Trophoblast cell (in vitro differentiated cells and primary cell): Measurements from ENCODE around the gene TLR6.

Experiments used
- DNase-seq, 2 donors: peaks; one replicate each; pipeline ENCODE4 v3.0.0-alpha.2; 2016
- H2AFZ ChIP-seq: 2 replicates; pipeline ENCODE4 v1.6.1; 2013; ENCODE audit warnings: low read length, moderate library complexity, mild to moderate bottlenecking; ENCODE audit not compliant: insufficient read depth, poor library complexity
- H2AK5ac ChIP-seq: 2 replicates; pipeline ENCODE4 v1.6.1; 2013; ENCODE audit warnings: mild to moderate bottlenecking, low read length
- H2BK120ac ChIP-seq: 2 replicates; pipeline ENCODE4 v1.6.1; 2013; ENCODE audit warnings: low read length, mild to moderate bottlenecking, moderate library complexity; ENCODE audit not compliant: insufficient read depth, poor library complexity
- H2BK12ac ChIP-seq: 2 replicates; pipeline ENCODE4 v1.6.1; 2013; ENCODE audit warnings: mild to moderate bottlenecking, low read length, moderate library complexity
- H2BK5ac ChIP-seq: 2 replicates; pipeline ENCODE4 v1.6.1; 2013; ENCODE audit warnings: low read length, low read depth, moderate library complexity, mild to moderate bottlenecking; ENCODE audit not compliant: poor library complexity
- H3K14ac ChIP-seq: 2 replicates; pipeline ENCODE4 v1.6.1; 2013; ENCODE audit warnings: mild to moderate bottlenecking, low read length
- H3K18ac ChIP-seq: 2 replicates; pipeline ENCODE4 v1.6.1; 2013; ENCODE audit warnings: mild to moderate bottlenecking, low read length
- H3K23ac ChIP-seq: 2 replicates; pipeline ENCODE4 v1.6.1; 2013; ENCODE audit warnings: low read length
- H3K27ac ChIP-seq: 2 replicates; pipeline ENCODE4 v1.5.1; 2013; ENCODE audit warnings: low read depth, mild to moderate bottlenecking, inconsistent platforms, low read length, moderate library complexity
- H3K27me3 ChIP-seq: 2 replicates; pipeline ENCODE4 v1.6.1; 2013; ENCODE audit warnings: inconsistent platforms, mild to moderate bottlenecking, low read length, moderate library complexity; ENCODE audit not compliant: insufficient read depth
- H3K36me3 ChIP-seq, 2 experiments: 1 replicate in 1 of 2; 2 replicates in 1 of 2; pipeline ENCODE4 v1.6.1; 2013; ENCODE audit warnings: low read length in 2 of 2, mild to moderate bottlenecking in 2 of 2, moderate library complexity in 1 of 2; ENCODE audit not compliant: insufficient read depth in 2 of 2, control insufficient read depth in 1 of 2
- H3K4ac ChIP-seq: 2 replicates; pipeline ENCODE4 v1.6.1; 2013; ENCODE audit warnings: low read depth, mild to moderate bottlenecking, low read length, moderate library complexity
- H3K4me1 ChIP-seq, 2 experiments: 1 replicate in 1 of 2; 2 replicates in 1 of 2; pipeline ENCODE4 v1.6.1; 2013; ENCODE audit warnings: low read length in 2 of 2, mild to moderate bottlenecking in 2 of 2, moderate library complexity in 1 of 2; ENCODE audit not compliant: insufficient read depth in 2 of 2, control insufficient read depth in 1 of 2
- H3K4me2 ChIP-seq: 2 replicates; pipeline ENCODE4 v1.6.1; 2013; ENCODE audit warnings: inconsistent platforms, mild to moderate bottlenecking, low read length, moderate library complexity
- H3K4me3 ChIP-seq: 2 replicates; pipeline ENCODE4 v1.5.1; 2013; ENCODE audit warnings: mild to moderate bottlenecking, low read depth, low read length, inconsistent platforms
- H3K79me1 ChIP-seq: one replicate; pipeline ENCODE4 v1.6.1; 2013; ENCODE audit warnings: low read length
- H3K79me2 ChIP-seq: 2 replicates; pipeline ENCODE4 v1.6.1; 2013; ENCODE audit warnings: low read length, mild to moderate bottlenecking; ENCODE audit not compliant: control insufficient read depth, insufficient read depth, poor library complexity
- H3K9ac ChIP-seq: 2 replicates; pipeline ENCODE4 v1.6.1; 2013; ENCODE audit warnings: mild to moderate bottlenecking, low read length
- H3K9me3 ChIP-seq: 2 replicates; pipeline ENCODE4 v1.6.1; 2013; ENCODE audit warnings: low read depth, mild to moderate bottlenecking, control low read depth, inconsistent platforms, low read length; ENCODE audit not compliant: insufficient read depth
- H4K12ac ChIP-seq: 2 replicates; pipeline ENCODE4 v1.6.1; 2013; ENCODE audit warnings: low read depth, mild to moderate bottlenecking, low read length, moderate library complexity
- H4K8ac ChIP-seq: 2 replicates; pipeline ENCODE4 v1.6.1; 2013; ENCODE audit warnings: low read depth, mild to moderate bottlenecking, low read length, moderate library complexity
- H4K91ac ChIP-seq: one replicate; pipeline ENCODE4 v1.6.1; 2013; ENCODE audit warnings: low read depth, mild to moderate bottlenecking, low read length, moderate library complexity
- WGBS: extraction: QIAGEN DNeasy Blood & Tissue Kit; methylation state at CpG from one replicate; pipeline ENCODE4 v1.1.7; 2013; ENCODE audit warnings: missing lambda C conversion rate; ENCODE audit not compliant: insufficient read length, insufficient coverage; ENCODE audit errors: extremely low coverage; 5-methylcytosine and 5-hydroxymethylcytosine counted together

TLR6 gene

DNA sequence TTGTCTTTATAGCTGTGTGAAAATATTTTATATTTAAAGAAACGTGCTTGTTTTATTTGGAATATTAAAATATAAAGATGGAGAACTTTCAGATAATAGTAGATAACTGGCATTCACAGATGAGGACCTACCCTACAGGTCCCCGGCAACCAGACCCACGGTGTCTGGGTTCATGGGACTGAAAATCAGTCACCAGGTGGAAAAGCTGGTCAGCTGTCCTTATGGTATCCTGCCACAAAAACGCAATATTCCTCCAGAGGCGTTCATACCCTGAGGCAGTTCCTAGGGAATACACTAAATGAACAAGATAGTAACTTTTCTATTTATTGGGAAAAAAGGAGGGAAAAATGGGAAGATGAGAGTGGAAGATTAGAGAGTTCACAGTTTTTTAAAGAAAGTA, 1.2 kb downstream of the TLR6 start:
- Histone ChIP-seq H3K9me3 (no peaks in the 10 kb centered on the region), H3K27me3 (no peaks in the 10 kb centered on the region), H3K79me1 (peaks cover 5% of the 10 kb centered on the region), H4K12ac (no peak overlapping the region), H3K4ac (no peak overlapping the region), H3K36me3 (no peaks in the 10 kb centered on the region), H3K4me2 (no peak overlapping the region), H2AK5ac (no peak overlapping the region), H3K18ac (no peak overlapping the region), H4K8ac (no peak overlapping the region), H2AFZ (no peak overlapping the region), H2BK5ac (no peak overlapping the region), H3K14ac (no peak overlapping the region), H3K23ac (no peak overlapping the region), H3K9ac (no peak overlapping the region), H2BK12ac (no peak overlapping the region), H2BK120ac (no peak overlapping the region), H3K79me2 (no peaks in the 10 kb centered on the region), H3K4me3 (no peak overlapping the region), H3K4me1 (peaks cover 0 to 6% of the 10 kb centered on the region in 2 experiments), H4K91ac (no peak overlapping the region), H3K27ac (no peak overlapping the region)
- DNase-seq = peak in 1 of 2 donors; percentile 38
- WGBS = 100% methylated on average over 1 of the region's 5 CpGs

DNA sequence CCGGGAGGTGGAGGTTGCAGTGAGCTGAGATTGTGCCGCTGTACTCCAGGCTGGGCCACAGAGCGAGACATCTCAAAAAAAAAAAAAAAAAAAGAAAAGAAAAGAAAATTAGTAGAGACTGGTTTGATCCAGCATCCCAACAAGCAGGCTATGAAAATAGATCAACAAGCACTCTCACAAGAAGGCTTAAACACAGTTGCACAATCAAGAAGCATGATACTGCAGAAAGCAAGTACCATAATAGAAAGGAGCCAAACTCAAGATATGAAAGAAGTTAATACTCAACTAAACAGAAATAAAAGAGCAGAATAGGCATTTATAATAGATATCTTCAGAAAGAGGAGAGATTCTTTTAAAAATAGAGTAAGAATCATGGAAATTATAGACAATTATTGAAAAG, 10.6 kb downstream of the TLR6 start:
- Histone ChIP-seq H4K12ac (no peak overlapping the region), H3K4me1 (no peaks in the 10 kb centered on the region), H3K18ac (no peak overlapping the region), H2AFZ (no peak overlapping the region), H3K27me3 (no peaks in the 10 kb centered on the region), H3K27ac (no peak overlapping the region), H2BK12ac (no peak overlapping the region), H2BK5ac (no peak overlapping the region), H3K4me2 (no peak overlapping the region), H3K79me1 (no peaks in the 10 kb centered on the region), H3K79me2 (no peaks in the 10 kb centered on the region), H3K23ac (no peak overlapping the region), H3K9me3 (peaks cover 3% of the 10 kb centered on the region), H4K91ac (no peak overlapping the region), H2AK5ac (no peak overlapping the region), H3K14ac (no peak overlapping the region), H3K9ac (no peak overlapping the region), H4K8ac (no peak overlapping the region), H2BK120ac (no peak overlapping the region), H3K36me3 (no peaks in the 10 kb centered on the region), H3K4ac (no peak overlapping the region), H3K4me3 (no peak overlapping the region)
- no CpG with 5 or more reads among the region's 3 CpGs for WGBS
- no peak for DNase-seq

DNA sequence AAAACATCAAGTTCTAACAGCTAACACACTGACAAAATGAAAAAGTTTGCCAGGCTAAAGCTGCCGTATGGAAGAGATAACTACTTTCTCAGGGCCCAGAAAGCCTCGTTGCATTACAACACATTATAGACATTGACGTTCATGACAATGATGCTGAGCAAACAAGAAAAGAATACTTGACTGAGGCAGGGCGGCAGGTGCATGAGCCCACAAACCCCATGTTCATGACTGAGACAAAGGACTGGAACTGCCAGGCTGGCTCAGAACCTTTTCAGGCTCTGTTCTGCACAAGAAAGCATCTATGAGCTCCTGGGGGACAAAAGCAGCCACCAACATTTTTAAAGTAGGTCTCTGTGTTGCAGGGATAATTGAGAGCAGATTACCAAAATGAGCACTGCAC, 13.6 kb downstream of the TLR6 start:
- Histone ChIP-seq H2BK120ac (no peak overlapping the region), H3K14ac (no peak overlapping the region), H2BK5ac (no peak overlapping the region), H3K9ac (no peak overlapping the region), H3K4ac (no peak overlapping the region), H3K4me2 (no peak overlapping the region), H3K4me1 (no peaks in the 10 kb centered on the region), H2BK12ac (no peak overlapping the region), H2AFZ (no peak overlapping the region), H3K27ac (no peak overlapping the region), H3K4me3 (no peak overlapping the region), H4K8ac (no peak overlapping the region), H4K12ac (no peak overlapping the region), H3K9me3 (peaks cover 3% of the 10 kb centered on the region), H3K18ac (no peak overlapping the region), H3K79me1 (no peaks in the 10 kb centered on the region), H4K91ac (no peak overlapping the region), H3K27me3 (no peaks in the 10 kb centered on the region), H3K23ac (no peak overlapping the region), H2AK5ac (no peak overlapping the region), H3K36me3 (no peaks in the 10 kb centered on the region), H3K79me2 (no peaks in the 10 kb centered on the region)
- DNase-seq = no peak
- WGBS = no CpG with 5 or more reads among the region's 4 CpGs

DNA sequence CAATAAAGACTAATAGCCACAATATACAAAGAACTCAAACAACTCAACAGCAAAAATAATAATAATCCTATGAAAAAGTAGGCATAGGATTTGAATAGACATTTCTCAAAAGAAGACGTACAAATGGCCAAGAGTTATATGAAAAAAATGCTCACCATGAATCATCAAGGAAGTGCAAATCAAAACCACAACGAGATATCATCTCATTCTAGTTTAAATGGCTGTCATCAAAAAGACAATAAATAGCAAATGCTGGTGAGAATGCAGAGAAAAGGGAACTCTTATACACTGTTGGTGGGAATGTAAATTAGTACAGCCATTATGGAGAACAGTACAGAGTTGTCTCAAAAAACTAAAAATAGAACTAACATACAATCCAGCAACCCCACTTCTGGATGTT, 18.8 kb downstream of the TLR6 start:
- Histone ChIP-seq H3K9me3 (peaks cover 3% of the 10 kb centered on the region), H3K4me3 (no peak overlapping the region), H3K4me1 (no peaks in the 10 kb centered on the region), H3K9ac (no peak overlapping the region), H4K8ac (no peak overlapping the region), H3K79me1 (no peaks in the 10 kb centered on the region), H3K4ac (no peak overlapping the region), H3K27me3 (no peaks in the 10 kb centered on the region), H3K14ac (no peak overlapping the region), H3K23ac (no peak overlapping the region), H3K27ac (no peak overlapping the region), H2BK12ac (no peak overlapping the region), H2AK5ac (no peak overlapping the region), H2AFZ (no peak overlapping the region), H2BK120ac (no peak overlapping the region), H3K79me2 (no peaks in the 10 kb centered on the region), H4K91ac (no peak overlapping the region), H4K12ac (no peak overlapping the region), H3K36me3 (no peaks in the 10 kb centered on the region), H2BK5ac (no peak overlapping the region), H3K4me2 (no peak overlapping the region), H3K18ac (no peak overlapping the region)
- no CpG with 5 or more reads among the region's 2 CpGs for WGBS
- no peak for DNase-seq
